GM12878 (cell line): ENCODE results near the gene CTNNBIP1. TPM values are rescaled to one million over a fixed set of nuclear protein-coding genes. Genes with fewer than 3 reads are reported as not detected.

Experiments
- ATAC-seq: fragments of 200-7000 bp; cut with Tn5 transposase; 3 replicates; pipeline ENCODE4 v1.9.1; 2020; ENCODE audit warnings: mild to moderate bottlenecking, moderate library complexity
- BruUV-seq: library from RNA; stranded (reverse); fragments of 400-500 nt; replicated peaks from 2 replicates; lab custom pipeline; 2021; lab: Mats Ljungman, UMichigan
- CTCF ChIA-PET: fragments of 300-600 bp; sonication (Branson Sonifier 250); formaldehyde crosslinking; extraction: SDS; loops from one replicate; lab custom pipeline; 2021; ENCODE audit warnings: inconsistent platforms; lab: Yijun Ruan, JAX
- POLR2A ChIA-PET: fragments of 350-600 bp; formaldehyde crosslinking; extraction: SDS; loops from one replicate; lab custom pipeline; 2021; ENCODE audit warnings: inconsistent platforms; lab: Charles Lee
- RAD21 ChIA-PET: fragments of 300-600 bp; sonication (Branson Sonifier 250); formaldehyde crosslinking; loops from one replicate; lab custom pipeline; 2023; ENCODE audit warnings: antibody characterized with exemption; ENCODE audit not compliant: unreplicated experiment; lab: Charles Lee
- SMC1A ChIA-PET: fragments of 300-600 bp; sonication (Branson Sonifier 250); formaldehyde crosslinking; loops from one replicate; lab custom pipeline; 2023; ENCODE audit not compliant: unreplicated experiment, uncharacterized antibody; lab: Charles Lee
- DNase-seq: peaks from one replicate; pipeline ENCODE4 v3.0.0-alpha.2; 2011; ENCODE audit warnings: low read depth, low spot score
- FAIRE-seq: peaks from 3 replicates; lab custom pipeline; 2011; peaks lifted over from hg19 to GRCh38; lab: Jason Lieb, UNC
- H2AFZ ChIP-seq: 2 replicates; pipeline ENCODE4 v1.6.0; 2011; ENCODE audit warnings: low read depth, low read length, control low read depth; ENCODE audit not compliant: control insufficient read depth
- H3K27ac ChIP-seq: 2 replicates; pipeline ENCODE4 v1.5.1; 2011; ENCODE audit warnings: control low read depth; ENCODE audit not compliant: control insufficient read depth, insufficient read depth
- H3K27me3 ChIP-seq, 2 experiments: replicated peaks in 1 of 2; 2 replicates each; pipeline versions ENCODE4 v1.6.0 to v1.6.1; 2011; ENCODE audit warnings: low read length in 1 of 2; ENCODE audit not compliant: control insufficient read depth in 2 of 2, insufficient read depth in 2 of 2
- H3K36me3 ChIP-seq, 2 experiments: 2 replicates each; pipeline ENCODE4 v1.5.1; 2011; ENCODE audit warnings: low read length in 1 of 2; ENCODE audit not compliant: control insufficient read depth in 2 of 2, insufficient read depth in 2 of 2
- H3K4me1 ChIP-seq: 2 replicates; pipeline ENCODE4 v1.6.1; 2011; ENCODE audit warnings: mild to moderate bottlenecking, low read length, moderate library complexity, mixed read lengths; ENCODE audit not compliant: control insufficient read depth, insufficient read depth
- H3K4me2 ChIP-seq: 2 replicates; pipeline ENCODE4 v1.6.0; 2011; ENCODE audit warnings: control low read depth; ENCODE audit not compliant: control insufficient read depth, insufficient read depth
- H3K4me3 ChIP-seq: fragments of 200-600 bp; sonication (generic); 2 replicates; pipeline ENCODE4 v1.5.1; 2016
- H3K79me2 ChIP-seq: 2 replicates; pipeline ENCODE4 v1.6.0; 2011; ENCODE audit warnings: low read length; ENCODE audit not compliant: control insufficient read depth, insufficient read depth
- H3K9ac ChIP-seq: 2 replicates; pipeline ENCODE4 v1.8.0; 2011; ENCODE audit warnings: low read length, control low read depth, mixed read lengths; ENCODE audit not compliant: control insufficient read depth, insufficient read depth
- H3K9me3 ChIP-seq: replicated peaks from 3 replicates; pipeline ENCODE4 v1.5.1; 2011; ENCODE audit warnings: mild to moderate bottlenecking, low read length; ENCODE audit not compliant: control insufficient read depth, insufficient read depth
- H4K20me1 ChIP-seq: 2 replicates; pipeline ENCODE4 v1.6.0; 2011; ENCODE audit not compliant: control insufficient read depth, insufficient read depth
- ATF7 ChIP-seq: fragments of 450-650 bp; IDR thresholded peaks from 2 replicates; pipeline ENCODE4 v1.6.1; 2016; ENCODE audit warnings: low read depth, mild to moderate bottlenecking
- BCL11A ChIP-seq: IDR thresholded peaks from 2 replicates; pipeline ENCODE4 v1.6.1; 2011; ENCODE audit warnings: low read depth, low read length
- E2F8 ChIP-seq: fragments of 450-650 bp; IDR thresholded peaks from 2 replicates; pipeline ENCODE4 v1.6.1; 2018; ENCODE audit warnings: mild to moderate bottlenecking, low read depth, moderate library complexity; ENCODE audit not compliant: partially characterized antibody
- POLR2A ChIP-seq: IDR thresholded peaks from 2 replicates; pipeline ENCODE4 v1.6.1; 2011; ENCODE audit warnings: low read depth, mild to moderate bottlenecking, low read length
- SREBF2 ChIP-seq: IDR thresholded peaks from 2 replicates; pipeline ENCODE4 v1.6.1; 2012; ENCODE audit warnings: mild to moderate bottlenecking, low read length
- TBL1XR1 ChIP-seq: IDR thresholded peaks from 2 replicates; pipeline ENCODE4 v1.6.1; 2012; ENCODE audit warnings: low read depth, low read length, improper control_type of control experiment
- whole genome bisulfite sequencing: methylation state at CpG from one replicate; pipeline ENCODE4 v1.1.6; 2016; ENCODE audit warnings: low lambda C conversion rate; ENCODE audit not compliant: insufficient replicate concordance, insufficient coverage; ENCODE audit errors: missing lambda C conversion rate; 5-methylcytosine and 5-hydroxymethylcytosine counted together
- in situ Hi-C: fragments of 300-500 bp; cut with MboI; formaldehyde crosslinking; loops from 9 replicates; pipeline ENCODE4 v1.14.3; 2018; ENCODE audit warnings: mixed read lengths
- intact Hi-C: fragments of 100-400 bp; cut with micrococcal nuclease; formaldehyde crosslinking; loops from one replicate; pipeline ENCODE4 v1.14.2; 2022; ENCODE audit not compliant: unreplicated experiment
- polyA plus RNA-seq, 11 experiments: library from polyadenylated mRNA; depleted of rRNA in 4 of 11; unstranded in 6 of 11; stranded (reverse) in 5 of 11; fragments of >200 nt; fragmentation: Nextera tagmentation in 4 of 11; fragmentation: Illumina TruSeq in 1 of 11; extraction: Ambion mirVana in 4 of 11; extraction: Trizol in 1 of 11; gene quantifications; 1 replicate in 1 of 11; 2 replicates in 10 of 11; pipeline versions ENCODE4 v1.2.1 to v1.2.3, GENCODE V29; 2011 to 2016; ENCODE audit warnings: inconsistent platforms in 2 of 11, missing spikeins in 2 of 11, low read depth in 1 of 11
- total RNA-seq, 4 experiments: library from RNA; depleted of rRNA in 3 of 4; stranded (reverse); fragments of >200 nt in 3 of 4; fragmentation: Illumina TruSeq in 1 of 4; extraction: Trizol in 1 of 4; gene quantifications; 2 replicates each; pipeline versions ENCODE4 v1.2.1 to v1.2.3, GENCODE V29; 2013 to 2021

The CTNNBIP1 gene
- total and polyA plus RNA-seq, 10 of the 15 experiments (the other 5 are each of a cell fraction or from before 2014, with no cell fraction given) = 0.42 to 31.8 (median 10.8) TPM

GRCh38 chr1:9878404-9878803 is 31.7 kb downstream of the CTNNBIP1 start:
- ChIA-PET CTCF (interaction anchor here (1.2 to 2.8 kb wide), 5 partner anchors 10 to 64 kb away, joined by 3 to 21 read pairs (median 7); partner anchors contain the start of genes LZIC and NMNAT1), POLR2A (interaction anchor here (0.6 kb wide), 1 partner anchor 42 kb away, joined by 4 read pairs; no protein-coding TSS in a partner anchor), RAD21 (interaction anchor here (1.4 to 2.1 kb wide), 2 partner anchors 10 to 62 kb away, joined by 3 to 6 read pairs; no protein-coding TSS in a partner anchor), SMC1A (interaction anchor here (0.6 to 2.0 kb wide), 7 partner anchors 9 to 286 kb away, joined by 3 to 14 read pairs (median 3); partner anchors contain the start of genes LZIC and NMNAT1)
- Histone ChIP-seq H2AFZ (no peak overlapping the region), H3K4me2 (no peak overlapping the region), H3K27me3 (no peaks in the 10 kb centered on the region), H3K4me1 (peaks cover 11% of the 10 kb centered on the region; the same call in 1 of the 2 replicates), H3K27ac (no peak overlapping the region), H3K9ac (no peak overlapping the region), H4K20me1 (no peaks in the 10 kb centered on the region), H3K36me3 (no peaks in the 10 kb centered on the region), H3K9me3 (no peaks in the 10 kb centered on the region), H3K79me2 (no peaks in the 10 kb centered on the region), H3K4me3 (no peak overlapping the region)
- BruUV-seq = no TSS peak
- ATAC-seq (no peak), DNase-seq (no peak), FAIRE-seq (no peak)
- in situ Hi-C loops = loop anchor here (5.0 kb wide), 1 partner anchor 144 kb away; no protein-coding TSS in a partner anchor
- WGBS = 68% methylated on average over 9 of the region's 9 CpGs
- TF ChIP-seq POLR2A (no peak), BCL11A (no peak), ATF7 (no peak), SREBF2 (no peak), E2F8 (no peak), TBL1XR1 (no peak)
- intact Hi-C loops = loop anchor here (5.0 kb wide), 1 partner anchor 614 kb away; no protein-coding TSS in a partner anchor
